Measurements from ENCODE around the gene SUPT6H.

The SUPT6H gene

GRCh38 chr17:28751600-28752366 is 89.8 kb downstream of the SUPT6H start:
- DNase-seq (ENCODE audit: low spot score): no peak
